Caco-2 (cell line): ENCODE measurements around the gene SLIT3. TPM values are rescaled to one million over a fixed set of nuclear protein-coding genes. Genes with fewer than 3 reads are reported as not detected.

Experiments used
- BruUV-seq: library from RNA; stranded (reverse); fragments of 400-500 nt; replicated peaks from 2 replicates; lab custom pipeline; 2021; lab: Mats Ljungman, UMichigan
- CTCF ChIA-PET: fragments of 300-600 bp; sonication (Branson Sonifier 250); formaldehyde crosslinking; loops from one replicate; lab custom pipeline; 2022; ENCODE audit warnings: antibody characterized with exemption; lab: Charles Lee
- POLR2A ChIA-PET: fragments of 300-600 bp; sonication (Branson Sonifier 250); formaldehyde crosslinking; loops from one replicate; lab custom pipeline; 2022; ENCODE audit warnings: antibody characterized with exemption; lab: Charles Lee
- DNase-seq, 2 experiments: peaks; one replicate each; pipeline versions ENCODE4 v3.0.0 to v3.0.0-alpha.2; 2020 to 2022
- H3K27me3 ChIP-seq: replicated peaks from 2 replicates; pipeline ENCODE4 v1.6.0; 2011; ENCODE audit warnings: low read length; ENCODE audit not compliant: control insufficient read depth, insufficient read depth
- H3K36me3 ChIP-seq: 2 replicates; pipeline ENCODE4 v1.5.1; 2011; ENCODE audit warnings: low read length; ENCODE audit not compliant: control insufficient read depth, insufficient read depth
- H3K4me1 ChIP-seq: fragments of 250-450 bp; sonication (Bioruptor Pico); 2 replicates; pipeline ENCODE4 v1.5.1; 2020; ENCODE audit warnings: mild to moderate bottlenecking
- H3K4me3 ChIP-seq: 2 replicates; pipeline ENCODE4 v1.5.1; 2011; ENCODE audit warnings: low read depth, mild to moderate bottlenecking, control low read depth, low read length
- H3K9me3 ChIP-seq: fragments of 250-450 bp; sonication (Bioruptor Pico); 2 replicates; pipeline ENCODE4 v1.5.1; 2020; ENCODE audit warnings: mild to moderate bottlenecking, moderate library complexity
- H3K27ac Mint-ChIP-seq: one replicate; pipeline ENCODE4 v1.8.0; 2022; ENCODE audit warnings: mixed read lengths; ENCODE audit not compliant: unreplicated experiment
- H3K27me3 Mint-ChIP-seq: one replicate; pipeline ENCODE4 v1.8.0; 2022; ENCODE audit warnings: mixed read lengths; ENCODE audit not compliant: insufficient read depth, unreplicated experiment
- H3K36me3 Mint-ChIP-seq: one replicate; pipeline ENCODE4 v1.8.0; 2022; ENCODE audit warnings: mild to moderate bottlenecking, mixed read lengths; ENCODE audit not compliant: insufficient read depth, unreplicated experiment
- H3K4me1 Mint-ChIP-seq: one replicate; pipeline ENCODE4 v1.8.0; 2022; ENCODE audit warnings: low read depth, mixed read lengths; ENCODE audit not compliant: unreplicated experiment
- H3K4me3 Mint-ChIP-seq: one replicate; pipeline ENCODE4 v1.8.0; 2022; ENCODE audit warnings: mild to moderate bottlenecking, moderate library complexity, mixed read lengths; ENCODE audit not compliant: unreplicated experiment
- H3K9me3 Mint-ChIP-seq: one replicate; pipeline ENCODE4 v1.8.0; 2022; ENCODE audit warnings: mixed read lengths; ENCODE audit not compliant: unreplicated experiment
- CTCF ChIP-seq, 2 experiments: fragments of 200-600 bp in 1 of 2; IDR thresholded peaks; 1 replicate in 1 of 2; 2 replicates in 1 of 2; pipeline versions ENCODE4 v1.5.1 to v1.8.0; 2011 to 2022; ENCODE audit warnings: antibody characterized with exemption in 1 of 2, control low read depth in 1 of 2, inconsistent platforms in 1 of 2, low read depth in 1 of 2, low read length in 1 of 2, mild to moderate bottlenecking in 1 of 2, moderate library complexity in 1 of 2; ENCODE audit not compliant: insufficient read depth in 1 of 2, severe bottlenecking in 1 of 2, unreplicated experiment in 1 of 2
- intact Hi-C: fragments of 100-400 bp; cut with micrococcal nuclease; formaldehyde crosslinking; loops from one replicate; pipeline ENCODE4 v1.10.0; 2022; ENCODE audit not compliant: unreplicated experiment
- total RNA-seq: library from RNA; stranded (reverse); gene quantifications from 2 replicates; pipeline ENCODE4 v1.2.3, GENCODE V29; 2022

SLIT3 gene
- total RNA-seq, 1 experiment from 2014 or later = 2.1 TPM

- Mint-ChIP-seq H3K27me3 (no peaks in the 10 kb centered on the region), H3K36me3 (peaks cover 6% of the 10 kb centered on the region), H3K27ac (no peak overlapping the region), H3K4me3 (no peak overlapping the region), H3K9me3 (peaks cover 9% of the 10 kb centered on the region), H3K4me1 (peaks cover 31% of the 10 kb centered on the region)
- H3K36me3 ChIP-seq = no peaks in the 10 kb centered on the region
- no peak overlapping the region for H3K4me3 ChIP-seq
- ChIA-PET POLR2A (no interaction called here), CTCF (no interaction called here)
- no peak for TF ChIP-seq CTCF (IDR thresholded peaks at IDR 0.05; ENCODE audit: insufficient read depth in 1 of 2, low read depth in 1 of 2, low read length in 1 of 2, severe bottlenecking in 1 of 2, unreplicated experiment in 1 of 2)
- no peak for DNase-seq
- peaks cover 36% of the 10 kb centered on the region for H3K4me1 ChIP-seq
- no peaks in the 10 kb centered on the region for H3K9me3 ChIP-seq
- no peaks in the 10 kb centered on the region for H3K27me3 ChIP-seq
- no TSS peak for BruUV-seq
- intact Hi-C loops = loop anchor here (5.0 kb wide), 1 partner anchor 132 kb away; no protein-coding TSS in a partner anchor
These were observed 6.3 kb downstream of the SLIT3 start for GRCh38 chr5:169294621-169295020.

- Mint-ChIP-seq H3K36me3 (no peaks in the 10 kb centered on the region), H3K4me3 (no peak overlapping the region), H3K27ac (no peak overlapping the region), H3K27me3 (no peaks in the 10 kb centered on the region), H3K9me3 (no peaks in the 10 kb centered on the region), H3K4me1 (peaks cover 11% of the 10 kb centered on the region)
- no peaks in the 10 kb centered on the region for H3K9me3 ChIP-seq
- H3K4me3 ChIP-seq = no peak overlapping the region
- TF ChIP-seq CTCF (IDR thresholded peaks at IDR 0.05; ENCODE audit: insufficient read depth in 1 of 2, low read depth in 1 of 2, low read length in 1 of 2, severe bottlenecking in 1 of 2, unreplicated experiment in 1 of 2) = no peak
- ChIA-PET POLR2A (no interaction called here), CTCF (no interaction called here)
- BruUV-seq = no TSS peak
- peaks cover 14% of the 10 kb centered on the region for H3K4me1 ChIP-seq
- H3K36me3 ChIP-seq = no peaks in the 10 kb centered on the region
- H3K27me3 ChIP-seq = no peaks in the 10 kb centered on the region
- DNase-seq = no peak
- intact Hi-C loops = no loop called here
These were observed 9.1 kb downstream of the SLIT3 start for GRCh38 chr5:169291877-169292276.

- POLR2A ChIA-PET = no interaction called here
- Histone ChIP-seq H3K27me3 (no peaks in the 10 kb centered on the region), H3K4me3 (no peak overlapping the region), H3K9me3 (no peaks in the 10 kb centered on the region), H3K36me3 (no peaks in the 10 kb centered on the region), H3K4me1 (peaks cover 5% of the 10 kb centered on the region)
- no peak for TF ChIP-seq CTCF (IDR thresholded peaks at IDR 0.05; ENCODE audit: insufficient read depth in 1 of 2, low read depth in 1 of 2, low read length in 1 of 2, severe bottlenecking in 1 of 2, unreplicated experiment in 1 of 2)
- no TSS peak for BruUV-seq
- DNase-seq = no peak
- Mint-ChIP-seq H3K4me1 (peaks cover 10% of the 10 kb centered on the region), H3K27ac (no peak overlapping the region), H3K27me3 (no peaks in the 10 kb centered on the region), H3K4me3 (no peak overlapping the region), H3K36me3 (no peaks in the 10 kb centered on the region), H3K9me3 (no peaks in the 10 kb centered on the region)
- intact Hi-C loops = no loop called here
- CTCF ChIA-PET = no interaction called here
These were observed 10.0 kb downstream of the SLIT3 start for GRCh38 chr5:169290895-169291294.
